ENCODE results near the gene SASS6.

DNA sequence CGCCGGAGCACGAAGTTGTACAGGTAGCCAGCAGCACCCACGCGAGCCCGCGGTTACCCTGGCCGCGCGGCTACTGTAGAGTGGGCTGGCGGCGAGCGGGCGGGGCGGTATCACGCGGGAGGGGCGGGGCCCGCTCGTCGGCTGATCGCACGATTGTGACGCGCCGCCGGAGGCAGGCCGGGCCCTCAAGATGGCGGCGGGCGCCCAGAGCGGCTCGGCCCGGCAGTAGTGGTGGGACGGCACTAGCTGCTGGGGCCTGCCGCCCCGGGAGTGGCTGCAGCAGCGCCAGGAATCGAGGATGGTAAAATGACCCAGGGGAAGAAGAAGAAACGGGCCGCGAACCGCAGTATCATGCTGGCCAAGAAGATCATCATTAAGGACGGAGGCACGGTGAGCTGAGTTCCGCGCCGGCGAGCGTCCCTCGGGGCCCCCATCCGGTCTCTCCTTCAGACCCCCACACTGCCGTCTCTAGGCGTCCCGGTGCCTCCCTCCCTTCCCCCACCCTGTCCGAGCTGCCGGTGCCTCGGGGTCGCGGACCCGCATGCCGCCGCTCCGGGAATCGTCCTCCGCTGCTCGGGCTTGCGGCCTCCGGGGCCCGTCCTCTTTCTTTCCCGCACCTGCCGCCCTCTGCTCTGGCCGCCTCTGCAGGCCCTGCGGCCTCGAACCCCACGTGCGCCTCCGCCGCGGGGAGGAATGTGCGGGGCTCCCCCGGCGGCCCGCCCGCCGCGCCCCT lies 94.6 kb downstream of the SASS6 start:
- TF ChIP-seq, protein P1, sequence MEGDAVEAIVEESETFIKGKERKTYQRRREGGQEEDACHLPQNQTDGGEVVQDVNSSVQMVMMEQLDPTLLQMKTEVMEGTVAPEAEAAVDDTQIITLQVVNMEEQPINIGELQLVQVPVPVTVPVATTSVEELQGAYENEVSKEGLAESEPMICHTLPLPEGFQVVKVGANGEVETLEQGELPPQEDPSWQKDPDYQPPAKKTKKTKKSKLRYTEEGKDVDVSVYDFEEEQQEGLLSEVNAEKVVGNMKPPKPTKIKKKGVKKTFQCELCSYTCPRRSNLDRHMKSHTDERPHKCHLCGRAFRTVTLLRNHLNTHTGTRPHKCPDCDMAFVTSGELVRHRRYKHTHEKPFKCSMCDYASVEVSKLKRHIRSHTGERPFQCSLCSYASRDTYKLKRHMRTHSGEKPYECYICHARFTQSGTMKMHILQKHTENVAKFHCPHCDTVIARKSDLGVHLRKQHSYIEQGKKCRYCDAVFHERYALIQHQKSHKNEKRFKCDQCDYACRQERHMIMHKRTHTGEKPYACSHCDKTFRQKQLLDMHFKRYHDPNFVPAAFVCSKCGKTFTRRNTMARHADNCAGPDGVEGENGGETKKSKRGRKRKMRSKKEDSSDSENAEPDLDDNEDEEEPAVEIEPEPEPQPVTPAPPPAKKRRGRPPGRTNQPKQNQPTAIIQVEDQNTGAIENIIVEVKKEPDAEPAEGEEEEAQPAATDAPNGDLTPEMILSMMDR (IDR thresholded peaks at IDR 0.05) = peak in 1 of 6 experiments; percentile 7
- TF ChIP-seq POLR2A (IDR thresholded peaks at IDR 0.05) (peak in 3 of 4 donors; percentile 88 to 97 (median 97)), POLR2AphosphoS5 (IDR thresholded peaks at IDR 0.05) (peak; percentile 89 to 98)
